ENCODE results near the gene ATAT1.

- TF ChIP-seq GATA3 (IDR thresholded peaks at IDR 0.05; ENCODE audit: low read depth, low read length) = no peak
- no peak for TF ChIP-seq GATA2 (IDR thresholded peaks at IDR 0.05; ENCODE audit: low read depth, low read length)
Measured at GRCh38 chr6:30589754-30590358, 36.8 kb upstream of the ATAT1 start.

Data from SH-SY5Y (cell line).